ENCODE results near the gene FKBP1A.

- no peak for TF ChIP-seq CTCF (IDR thresholded peaks at IDR 0.05)
- no peak for TF ChIP-seq POLR2A (IDR thresholded peaks at IDR 0.05)
These were observed 34.8 kb downstream of the FKBP1A start for GRCh38 chr20:1357921-1358671.

Data from testis (tissue), 2 donors.